Measurements from ENCODE around the gene TWNK. TPM values are rescaled to one million over a fixed set of nuclear protein-coding genes. Genes with fewer than 3 reads are reported as not detected.

The TWNK gene
- total and polyA plus RNA-seq, 2 donors (not counting 3 experiments of a cell fraction or from before 2014, with no cell fraction given), result 5.6 to 10.9 TPM

GRCh38 chr10:101005869-101006567, 18.7 kb downstream of the TWNK start:
- POLR2A ChIA-PET, result no interaction called here
- H3K9me3 ChIP-seq (replicated peaks; ENCODE audit: control insufficient read depth, insufficient read depth, low read length), result no peaks in the 10 kb centered on the region
- H3K4me3 ChIP-seq (replicated peaks in 1 of 3; ENCODE audit: insufficient read depth in 1 of 3, low read depth in 1 of 3, low read length in 3 of 3), result no peak overlapping the region
- H3K9me1 ChIP-seq (replicated peaks; ENCODE audit: control insufficient read depth, extremely low read depth, insufficient read depth, low read length), result no peaks in the 10 kb centered on the region
- TF ChIP-seq CTCF (IDR thresholded peaks at IDR 0.05; ENCODE audit: extremely low read depth in 1 of 2, insufficient read depth in 1 of 2, low read depth in 1 of 2, low read length in 2 of 2) (no peak), GATA2 (IDR thresholded peaks at IDR 0.05; ENCODE audit: insufficient read depth, insufficient read length, low read depth, low read length) (no peak), POLR2AphosphoS5 (IDR thresholded peaks at IDR 0.05; ENCODE audit: insufficient read depth, low read depth, low read length) (no peak), MYC (IDR thresholded peaks at IDR 0.05; ENCODE audit: low read depth, low read length) (no peak), FOS (IDR thresholded peaks at IDR 0.05; ENCODE audit: borderline replicate concordance, insufficient read depth, low read length) (no peak), JUN (IDR thresholded peaks at IDR 0.05; ENCODE audit: borderline replicate concordance, insufficient read depth, insufficient read length, low read depth) (no peak), EZH2 (IDR thresholded peaks at IDR 0.05; ENCODE audit: borderline replicate concordance, low read depth, low read length, severe bottlenecking) (no peak)
- intact Hi-C loops (cut with micrococcal nuclease) (no loop called here), dilution Hi-C loops (cut with MboI; ENCODE audit: extremely low pct_ligation_motif_present, low sequenced_read_pairs) (no loop called here)
- no peak overlapping the region for H2AFZ ChIP-seq (ENCODE audit: low read depth, low read length)
- H3K27me3 ChIP-seq (ENCODE audit: control insufficient read depth in 2 of 2, insufficient read depth in 2 of 2, low read length in 2 of 2), result no peaks in the 10 kb centered on the region
- peaks cover 10% of the 10 kb centered on the region for H3K4me1 ChIP-seq (ENCODE audit: control insufficient read depth, extremely low read depth, insufficient read depth, low read length)
- no peaks in the 10 kb centered on the region for H4K20me1 ChIP-seq (replicated peaks; ENCODE audit: control insufficient read depth, extremely low read depth, insufficient read depth, low read length)
- H3K4me2 ChIP-seq (ENCODE audit: insufficient read depth, low read length), result no peak overlapping the region
- DNase-seq (ENCODE audit: low read depth, low spot score), result no peak
- CTCF ChIA-PET, result interaction anchor here (1.0 to 8.8 kb wide), 2 partner anchors 10 to 11 kb away, joined by 4 to 92 read pairs; no protein-coding TSS in a partner anchor
- H3K9ac ChIP-seq (replicated peaks; ENCODE audit: extremely low read depth, insufficient read depth, low read length), result no peak overlapping the region
- FAIRE-seq, result no peak
- H3K79me2 ChIP-seq (ENCODE audit: control insufficient read depth, insufficient read depth, low read length), result peaks cover 21% of the 10 kb centered on the region
- H3K36me3 ChIP-seq (ENCODE audit: control insufficient read depth in 2 of 2, extremely low read depth in 1 of 2, insufficient read depth in 2 of 2, low read length in 2 of 2), result peaks cover 15 to 33% of the 10 kb centered on the region in 2 experiments
- no peak overlapping the region for H3K27ac ChIP-seq (ENCODE audit: insufficient read depth, low read depth, low read length)
- BruUV-seq (replicated peaks), result no TSS peak
